K562 (cell line): ENCODE data around the gene OVOL3. TPM values are rescaled to one million over a fixed set of nuclear protein-coding genes. Genes with fewer than 3 reads are reported as not detected.

Experiments
- CTBP1 ChIP-seq: fragments of 450-650 bp; IDR thresholded peaks from 2 replicates; pipeline ENCODE4 v1.6.1; 2016; ENCODE audit warnings: borderline replicate concordance
- GATAD2B ChIP-seq: fragments of 450-650 bp; IDR thresholded peaks from 2 replicates; pipeline ENCODE4 v1.6.1; 2017; ENCODE audit warnings: mild to moderate bottlenecking, borderline replicate concordance
- KAT2B ChIP-seq: IDR thresholded peaks from one replicate; pipeline ENCODE4 v1.6.1; 2012; ENCODE audit warnings: low read depth, mild to moderate bottlenecking, control low read depth, inconsistent platforms, low read length, moderate library complexity
- MEIS2 ChIP-seq: fragments of 450-650 bp; IDR thresholded peaks from 2 replicates; pipeline ENCODE4 v1.6.1; 2014; ENCODE audit warnings: mild to moderate bottlenecking; ENCODE audit not compliant: partially characterized antibody
- NCOA1 ChIP-seq: fragments of 450-650 bp; IDR thresholded peaks from 2 replicates; pipeline ENCODE4 v1.6.1; 2016; ENCODE audit warnings: low read depth
- PHF21A ChIP-seq: fragments of 450-650 bp; IDR thresholded peaks from 2 replicates; pipeline ENCODE4 v1.6.1; 2017; ENCODE audit warnings: low read depth, borderline replicate concordance
- PRMT5 ChIP-seq: sonication (generic); formaldehyde crosslinking; IDR thresholded peaks from 2 replicates; pipeline ENCODE4 v1.5.0; 2020; ENCODE audit warnings: missing genetic modification reagents
- SMC3 ChIP-seq: conservative IDR thresholded peaks from 2 replicates; pipeline ENCODE4 v1.6.1; 2011; ENCODE audit warnings: low read depth, low read length, improper control_type of control experiment; ENCODE audit not compliant: insufficient read depth
- TCF3 ChIP-seq: sonication (generic); formaldehyde crosslinking; IDR thresholded peaks from 2 replicates; pipeline ENCODE4 v1.4.0; 2020; ENCODE audit warnings: mild to moderate bottlenecking, missing genetic modification reagents
- ZNF224 ChIP-seq: sonication (generic); formaldehyde crosslinking; IDR thresholded peaks from 2 replicates; pipeline ENCODE4 v1.8.0; 2022; ENCODE audit warnings: mild to moderate bottlenecking, missing genetic modification reagents
- ZNF282 ChIP-seq: sonication (generic); formaldehyde crosslinking; IDR thresholded peaks from 2 replicates; pipeline ENCODE4 v1.8.1; 2023; ENCODE audit warnings: missing genetic modification reagents
- polyA plus RNA-seq, 8 experiments: library from polyadenylated mRNA; depleted of rRNA in 4 of 8; stranded (reverse) in 5 of 8; unstranded in 3 of 8; fragments of >200 nt; fragmentation: Nextera tagmentation in 2 of 8; fragmentation: Illumina TruSeq in 1 of 8; extraction: Ambion mirVana in 2 of 8; extraction: Trizol in 1 of 8; gene quantifications; 2 replicates each; pipeline versions ENCODE4 v1.2.1 to v1.2.3, GENCODE V29; 2011 to 2014; ENCODE audit warnings: inconsistent platforms in 1 of 8, missing spikeins in 1 of 8
- total RNA-seq, 7 experiments: library from RNA; depleted of rRNA in 6 of 7; stranded (reverse); fragments of >200 nt in 6 of 7; fragmentation: Illumina TruSeq in 2 of 7; extraction: Trizol in 2 of 7; gene quantifications; 2 replicates each; pipeline versions ENCODE4 v1.2.1 to v1.2.3, GENCODE V29; 2011 to 2021; ENCODE audit warnings: low replicate concordance in 1 of 7
- TF ChIP-seq, protein P1 (sequence below), 3 experiments: fragments of 200-800 bp in 1 of 3; sonication (Bioruptor generic) in 1 of 3; sonication (generic) in 1 of 3; formaldehyde crosslinking in 1 of 3; IDR thresholded peaks; 2 replicates each; pipeline versions ENCODE4 v1.6.1 to v1.8.0; 2016 to 2022; ENCODE audit warnings: mild to moderate bottlenecking in 2 of 3, missing compliant biosample characterization in 2 of 3, missing genetic modification characterization in 2 of 3, missing genetic modification reagents in 1 of 3
- TF ChIP-seq, protein P2 (sequence below): sonication (generic); formaldehyde crosslinking; IDR thresholded peaks from 2 replicates; pipeline ENCODE4 v1.8.1; 2023; ENCODE audit warnings: mild to moderate bottlenecking, missing genetic modification reagents
- TF ChIP-seq, protein P3 (sequence below): sonication (generic); formaldehyde crosslinking; IDR thresholded peaks from 2 replicates; pipeline ENCODE4 v1.8.1; 2022; ENCODE audit warnings: missing genetic modification reagents

The OVOL3 gene
- total and polyA plus RNA-seq, 9 of the 15 experiments (the other 6 are each of a cell fraction or from before 2014, with no cell fraction given), result not detected

DNA sequence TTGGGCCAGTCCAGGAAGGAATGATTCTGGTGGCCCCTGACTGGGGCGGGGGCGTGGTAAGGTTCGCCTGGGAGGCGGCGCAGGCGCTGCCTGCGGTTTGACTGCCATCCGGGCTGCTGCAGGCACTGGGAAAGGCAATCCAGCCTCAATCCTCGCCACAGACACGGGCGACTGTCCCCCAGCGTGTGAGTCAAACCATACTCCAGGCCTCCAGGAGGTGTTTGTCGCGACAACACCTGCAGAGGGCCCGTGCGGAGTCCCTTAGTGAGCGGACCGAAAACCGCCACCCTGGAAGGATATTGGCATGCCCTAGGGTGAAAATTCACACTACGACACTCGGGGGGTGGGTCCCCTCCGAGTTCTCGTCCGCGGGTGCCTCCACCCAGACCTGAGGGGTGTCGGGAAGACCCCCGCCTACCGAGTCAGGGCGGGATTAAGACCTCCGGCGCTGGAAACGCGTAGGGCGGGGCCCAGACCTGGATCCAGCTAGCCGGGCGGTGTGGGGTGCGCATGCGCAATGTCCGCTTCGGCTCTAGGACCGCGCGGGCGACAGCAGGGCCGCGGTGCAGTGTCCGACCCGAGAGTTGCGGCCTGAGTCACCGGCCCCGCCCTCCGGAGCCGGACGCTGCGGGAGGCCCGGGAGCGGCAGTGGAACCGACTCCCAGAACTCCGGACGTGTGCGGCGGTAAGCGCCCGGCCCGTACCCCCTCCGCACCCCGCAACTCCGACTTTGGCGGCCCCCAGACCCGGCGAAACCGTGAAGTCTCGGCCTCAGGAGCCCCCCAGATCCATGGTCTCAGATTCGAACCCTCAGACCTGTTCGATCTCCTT is 28.7 kb downstream of the OVOL3 start, which contains the start of gene CAPNS1 (continued):
- TF ChIP-seq MEIS2 (peak; percentile 90), ZNF282 (CRISPR knock-in tag) (no peak), TCF3 (CRISPR knock-in tag) (no peak; the same call in 1 of the 2 replicates), GATAD2B (peak; percentile 80), SMC3 (0 out of 2 replicates have a peak, but pooled peaks have one; percentile 9), PHF21A (peak; percentile 48; the same call in 1 of the 2 replicates), CTBP1 (peak; percentile 94), PRMT5 (CRISPR knock-in tag) (no peak), KAT2B (no peak), NCOA1 (no peak), ZNF224 (CRISPR knock-in tag) (peak; percentile 60; the same call in 1 of the 2 replicates)
- TF ChIP-seq, protein P1, sequence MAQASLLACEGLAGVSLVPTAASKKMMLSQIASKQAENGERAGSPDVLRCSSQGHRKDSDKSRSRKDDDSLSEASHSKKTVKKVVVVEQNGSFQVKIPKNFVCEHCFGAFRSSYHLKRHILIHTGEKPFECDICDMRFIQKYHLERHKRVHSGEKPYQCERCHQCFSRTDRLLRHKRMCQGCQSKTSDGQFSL (CRISPR knock-in tag; IDR thresholded peaks at IDR 0.05), result no peak
- TF ChIP-seq, protein P1 (tag; IDR thresholded peaks at IDR 0.05), result no peak
- TF ChIP-seq, protein P2, sequence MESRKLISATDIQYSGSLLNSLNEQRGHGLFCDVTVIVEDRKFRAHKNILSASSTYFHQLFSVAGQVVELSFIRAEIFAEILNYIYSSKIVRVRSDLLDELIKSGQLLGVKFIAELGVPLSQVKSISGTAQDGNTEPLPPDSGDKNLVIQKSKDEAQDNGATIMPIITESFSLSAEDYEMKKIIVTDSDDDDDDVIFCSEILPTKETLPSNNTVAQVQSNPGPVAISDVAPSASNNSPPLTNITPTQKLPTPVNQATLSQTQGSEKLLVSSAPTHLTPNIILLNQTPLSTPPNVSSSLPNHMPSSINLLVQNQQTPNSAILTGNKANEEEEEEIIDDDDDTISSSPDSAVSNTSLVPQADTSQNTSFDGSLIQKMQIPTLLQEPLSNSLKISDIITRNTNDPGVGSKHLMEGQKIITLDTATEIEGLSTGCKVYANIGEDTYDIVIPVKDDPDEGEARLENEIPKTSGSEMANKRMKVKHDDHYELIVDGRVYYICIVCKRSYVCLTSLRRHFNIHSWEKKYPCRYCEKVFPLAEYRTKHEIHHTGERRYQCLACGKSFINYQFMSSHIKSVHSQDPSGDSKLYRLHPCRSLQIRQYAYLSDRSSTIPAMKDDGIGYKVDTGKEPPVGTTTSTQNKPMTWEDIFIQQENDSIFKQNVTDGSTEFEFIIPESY (CRISPR knock-in tag), result peak; percentile 54; the same call in 1 of the 2 replicates
- TF ChIP-seq, protein P3, sequence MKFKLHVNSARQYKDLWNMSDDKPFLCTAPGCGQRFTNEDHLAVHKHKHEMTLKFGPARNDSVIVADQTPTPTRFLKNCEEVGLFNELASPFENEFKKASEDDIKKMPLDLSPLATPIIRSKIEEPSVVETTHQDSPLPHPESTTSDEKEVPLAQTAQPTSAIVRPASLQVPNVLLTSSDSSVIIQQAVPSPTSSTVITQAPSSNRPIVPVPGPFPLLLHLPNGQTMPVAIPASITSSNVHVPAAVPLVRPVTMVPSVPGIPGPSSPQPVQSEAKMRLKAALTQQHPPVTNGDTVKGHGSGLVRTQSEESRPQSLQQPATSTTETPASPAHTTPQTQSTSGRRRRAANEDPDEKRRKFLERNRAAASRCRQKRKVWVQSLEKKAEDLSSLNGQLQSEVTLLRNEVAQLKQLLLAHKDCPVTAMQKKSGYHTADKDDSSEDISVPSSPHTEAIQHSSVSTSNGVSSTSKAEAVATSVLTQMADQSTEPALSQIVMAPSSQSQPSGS (CRISPR knock-in tag), result no peak
